22Rv1 (cell line): ENCODE data around the gene LINC01488.

ENCODE experiments used
- ZFX ChIP-seq: fragments of 450-650 bp; IDR thresholded peaks from 2 replicates; pipeline ENCODE4 v1.6.1; 2017; ENCODE audit warnings: antibody characterized with exemption, borderline replicate concordance
- TF ChIP-seq, protein P1 (sequence below): fragments of 450-650 bp; IDR thresholded peaks from 2 replicates; pipeline ENCODE4 v1.5.1; 2017; ENCODE audit warnings: mild to moderate bottlenecking

DNA sequence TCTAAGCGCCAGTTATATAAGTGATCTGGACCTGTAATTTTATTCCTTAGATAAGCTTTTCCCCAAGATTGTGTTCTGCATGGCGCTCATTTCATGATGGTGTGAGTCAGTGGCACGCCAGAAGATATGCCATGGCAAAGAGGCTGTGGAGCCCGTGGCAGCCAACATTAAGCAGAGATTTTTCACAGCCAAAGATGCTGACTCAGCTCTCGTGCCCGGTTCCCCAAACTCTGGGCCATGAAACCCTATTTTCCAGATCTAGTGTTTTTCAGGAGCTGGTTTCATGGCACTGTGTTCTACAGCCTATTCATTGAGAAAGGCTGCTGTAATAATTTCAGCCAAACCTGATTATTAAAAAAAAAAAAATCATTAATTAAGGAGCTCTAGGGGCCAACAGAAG lies 15.4 kb upstream of the LINC01488 start:
- TF ChIP-seq, protein P1, sequence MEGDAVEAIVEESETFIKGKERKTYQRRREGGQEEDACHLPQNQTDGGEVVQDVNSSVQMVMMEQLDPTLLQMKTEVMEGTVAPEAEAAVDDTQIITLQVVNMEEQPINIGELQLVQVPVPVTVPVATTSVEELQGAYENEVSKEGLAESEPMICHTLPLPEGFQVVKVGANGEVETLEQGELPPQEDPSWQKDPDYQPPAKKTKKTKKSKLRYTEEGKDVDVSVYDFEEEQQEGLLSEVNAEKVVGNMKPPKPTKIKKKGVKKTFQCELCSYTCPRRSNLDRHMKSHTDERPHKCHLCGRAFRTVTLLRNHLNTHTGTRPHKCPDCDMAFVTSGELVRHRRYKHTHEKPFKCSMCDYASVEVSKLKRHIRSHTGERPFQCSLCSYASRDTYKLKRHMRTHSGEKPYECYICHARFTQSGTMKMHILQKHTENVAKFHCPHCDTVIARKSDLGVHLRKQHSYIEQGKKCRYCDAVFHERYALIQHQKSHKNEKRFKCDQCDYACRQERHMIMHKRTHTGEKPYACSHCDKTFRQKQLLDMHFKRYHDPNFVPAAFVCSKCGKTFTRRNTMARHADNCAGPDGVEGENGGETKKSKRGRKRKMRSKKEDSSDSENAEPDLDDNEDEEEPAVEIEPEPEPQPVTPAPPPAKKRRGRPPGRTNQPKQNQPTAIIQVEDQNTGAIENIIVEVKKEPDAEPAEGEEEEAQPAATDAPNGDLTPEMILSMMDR: no peak
- no peak for TF ChIP-seq ZFX
